Gastroesophageal sphincter (tissue), 4 donors: ENCODE data around the gene KRTAP4-9. TPM values are rescaled to one million over a fixed set of nuclear protein-coding genes. Genes with fewer than 3 reads are reported as not detected.
"Not testable (repeated sequence)": the region's sequence is repeated elsewhere in the genome, so short reads cannot be mapped to it uniquely, and the experiment has no call there.

ENCODE experiments used
- ATAC-seq: fragments of 150-250 bp; one replicate; pipeline ENCODE4 v1.9.1; 2016; ENCODE audit warnings: mild to moderate bottlenecking, moderate library complexity
- H3K27ac ChIP-seq, 4 donors: fragments of 200-600 bp; sonication (generic) in 3 of 4; 1 replicate in 3 of 4; 2 replicates in 1 of 4; pipeline ENCODE4 v1.5.1; 2016 to 2019
- H3K27me3 ChIP-seq: fragments of 200-600 bp; sonication (generic); one replicate; pipeline ENCODE4 v1.5.1; 2019
- H3K36me3 ChIP-seq, 2 donors: fragments of 200-600 bp; sonication (generic); one replicate each; pipeline ENCODE4 v1.5.1; 2019; ENCODE audit warnings: control low read depth in 1 of 2
- H3K4me1 ChIP-seq, 3 donors: fragments of 200-600 bp; sonication (generic); 1 replicate in 2 of 3; 2 replicates in 1 of 3; pipeline ENCODE4 v1.5.1; 2016 to 2019; ENCODE audit warnings: control low read depth in 2 of 3
- H3K4me3 ChIP-seq, 2 donors: fragments of 200-600 bp; sonication (generic); one replicate each; pipeline ENCODE4 v1.5.1; 2019; ENCODE audit warnings: mild to moderate bottlenecking in 1 of 2, moderate library complexity in 1 of 2
- H3K9me3 ChIP-seq, 3 donors: fragments of 200-600 bp; sonication (generic); one replicate each; pipeline ENCODE4 v1.5.1; 2017 to 2019; ENCODE audit warnings: control low read depth in 2 of 3
- CTCF ChIP-seq, 4 experiments: fragments of 200-600 bp in 2 of 4; fragments of 450-650 bp in 2 of 4; sonication (generic) in 1 of 4; IDR thresholded peaks; one replicate each; pipeline ENCODE4 v1.5.1; 2017 to 2019; ENCODE audit warnings: antibody characterized with exemption in 4 of 4, mild to moderate bottlenecking in 2 of 4, moderate library complexity in 2 of 4
- EP300 ChIP-seq: sonication (generic); formaldehyde crosslinking; IDR thresholded peaks from one replicate; pipeline ENCODE4 v1.6.1; 2017; ENCODE audit warnings: antibody characterized with exemption, mild to moderate bottlenecking
- POLR2A ChIP-seq, 2 donors: fragments of 450-650 bp; IDR thresholded peaks; one replicate each; pipeline ENCODE4 v1.6.1; 2017; ENCODE audit warnings: antibody characterized with exemption in 2 of 2, mild to moderate bottlenecking in 2 of 2, moderate library complexity in 1 of 2
- POLR2AphosphoS5 ChIP-seq: sonication (generic); formaldehyde crosslinking; IDR thresholded peaks from one replicate; pipeline ENCODE4 v1.6.1; 2017; ENCODE audit warnings: antibody characterized with exemption
- WGBS, 2 donors: methylation state at CpG; one replicate each; pipeline ENCODE4 v1.1.5; 2018; ENCODE audit warnings: low coverage in 1 of 2; 5-methylcytosine and 5-hydroxymethylcytosine counted together
- total RNA-seq, 4 donors: library from RNA; depleted of rRNA; stranded (reverse); fragments of >200 nt; gene quantifications; one replicate each; pipeline ENCODE4 v1.1.0, GENCODE V29; 2016

KRTAP4-9 gene
- total RNA-seq, 4 donors from 2014 or later, result not detected

- no peaks in the 10 kb centered on the region for H3K36me3 ChIP-seq
- no peak for ATAC-seq
- TF ChIP-seq POLR2AphosphoS5, result no peak
- no peaks in the 10 kb centered on the region for H3K4me1 ChIP-seq
- no peak overlapping the region for H3K27ac ChIP-seq
- H3K9me3 ChIP-seq, result no peaks in the 10 kb centered on the region
- peaks cover 25% of the 10 kb centered on the region for H3K27me3 ChIP-seq
- H3K4me3 ChIP-seq, result no peak overlapping the region
- WGBS, 2 donors, result 95 to 100% methylated on average over 2 of the region's 2 CpGs
These were observed 19.9 kb downstream of the KRTAP4-9 start for GRCh38 chr17:41125064-41125463.

- Histone ChIP-seq H3K9me3 (no peaks in the 10 kb centered on the region), H3K4me3 (no peak overlapping the region), H3K27me3 (peaks cover 14% of the 10 kb centered on the region), H3K4me1 (no peaks in the 10 kb centered on the region), H3K27ac (no peak overlapping the region), H3K36me3 (no peaks in the 10 kb centered on the region)
- 77 to 91% methylated on average over 3 of the region's 3 CpGs for WGBS, 2 donors
- TF ChIP-seq POLR2AphosphoS5, result no peak
- ATAC-seq, result no peak
These were observed 21.2 kb downstream of the KRTAP4-9 start for GRCh38 chr17:41126412-41126811.

GRCh38 chr17:41127371-41127770, 22.2 kb downstream of the KRTAP4-9 start:
- 67 to 92% methylated on average over 1 of the region's 1 CpG for WGBS, 2 donors
- Histone ChIP-seq H3K4me1 (no peaks in the 10 kb centered on the region), H3K9me3 (no peaks in the 10 kb centered on the region), H3K36me3 (no peaks in the 10 kb centered on the region), H3K4me3 (no peak overlapping the region), H3K27me3 (peaks cover 10% of the 10 kb centered on the region), H3K27ac (no peak overlapping the region)
- no peak for ATAC-seq
- TF ChIP-seq CTCF (IDR thresholded peaks at IDR 0.05) (no peak), EP300 (no peak), POLR2AphosphoS5 (no peak), POLR2A (IDR thresholded peaks at IDR 0.05) (no peak)

- no peak overlapping the region for H3K4me3 ChIP-seq
- no peak for ATAC-seq
- WGBS, 2 donors, result 83 to 85% methylated on average over 3 of the region's 3 CpGs
- no peaks in the 10 kb centered on the region for H3K27me3 ChIP-seq
- no peak for TF ChIP-seq POLR2AphosphoS5
- no peak for TF ChIP-seq EP300
- TF ChIP-seq CTCF (IDR thresholded peaks at IDR 0.05), result no peak
- TF ChIP-seq POLR2A (IDR thresholded peaks at IDR 0.05), result no peak
- no peaks in the 10 kb centered on the region for H3K4me1 ChIP-seq
- no peak overlapping the region for H3K27ac ChIP-seq
- H3K9me3 ChIP-seq, result no peaks in the 10 kb centered on the region
- H3K36me3 ChIP-seq, result no peaks in the 10 kb centered on the region
These were observed 26.8 kb downstream of the KRTAP4-9 start for GRCh38 chr17:41131979-41132378.

GRCh38 chr17:41133880-41134735, 28.9 kb downstream of the KRTAP4-9 start:
- TF ChIP-seq EP300 (no peak), POLR2AphosphoS5 (no peak), POLR2A (IDR thresholded peaks at IDR 0.05) (no peak), CTCF (IDR thresholded peaks at IDR 0.05) (no peak)
- 35 to 69% methylated on average over 2 of the region's 2 CpGs for WGBS, 2 donors
- ATAC-seq, result no peak

GRCh38 chr17:41139865-41140264, 34.7 kb downstream of the KRTAP4-9 start:
- ATAC-seq, H3K4me1 ChIP-seq, H3K36me3 ChIP-seq, H3K27me3 ChIP-seq, H3K27ac ChIP-seq, H3K4me3 ChIP-seq: not testable (repeated sequence)
- WGBS, 2 donors, result 87 to 93% methylated on average over 7 to 8 of the region's 12 CpGs
- H3K9me3 ChIP-seq, result peaks cover 0 to 42% (median 0%) of the 10 kb centered on the region in 3 donors

More at GRCh38 chr17:41133880-41134735, 28.9 kb downstream of the KRTAP4-9 start:
- Histone ChIP-seq H3K9me3 (peaks cover 0 to 11% (median 0%) of the 10 kb centered on the region in 3 donors), H3K4me1 (no peaks in the 10 kb centered on the region), H3K36me3 (no peaks in the 10 kb centered on the region), H3K4me3 (no peak overlapping the region), H3K27me3 (no peaks in the 10 kb centered on the region), H3K27ac (no peak overlapping the region)
